ENCODE measurements around the gene IL37.

Gene IL37

DNA sequence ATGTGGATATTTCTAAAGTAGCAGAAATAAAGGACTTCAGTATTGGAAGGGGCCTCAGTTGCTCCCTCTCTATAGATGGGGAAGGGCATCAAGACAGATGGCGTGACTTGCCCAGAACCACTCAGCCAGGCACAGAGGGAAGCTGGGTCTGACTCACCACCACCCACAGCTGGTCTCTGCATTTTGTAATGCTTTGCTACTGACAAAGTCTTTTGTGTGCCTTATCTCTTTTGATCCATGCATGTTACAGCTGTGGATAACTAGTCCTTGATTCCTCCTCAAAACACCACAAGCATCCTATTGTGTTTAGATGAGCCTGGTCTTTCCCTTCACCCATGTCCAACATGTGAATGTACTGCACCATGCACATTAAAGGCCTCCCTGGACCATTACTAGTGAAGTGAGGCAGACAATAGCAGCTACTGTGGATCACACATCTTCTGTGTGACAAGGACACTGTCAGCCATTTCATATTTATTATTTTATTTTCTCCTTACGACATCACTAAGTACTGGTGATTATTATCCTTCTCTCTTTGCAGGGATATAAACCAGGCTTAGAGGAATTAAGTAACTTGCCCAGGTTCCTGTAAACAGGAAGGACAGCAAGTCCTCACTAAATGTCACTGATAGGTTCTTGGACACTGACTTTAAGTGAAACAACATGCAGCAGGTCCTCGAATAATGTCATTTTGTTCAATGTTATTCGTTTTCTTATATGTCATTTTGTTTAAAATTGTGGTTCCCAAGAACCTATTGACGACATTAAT is 29.6 kb upstream of the IL37 start:
- no peak overlapping the region for H3K4me3 ChIP-seq (replicated peaks; ENCODE audit: low read depth, low read length)
- DNase-seq (ENCODE audit: extremely low read depth, low read depth) = peak; percentile 87
- TF ChIP-seq, protein P1, sequence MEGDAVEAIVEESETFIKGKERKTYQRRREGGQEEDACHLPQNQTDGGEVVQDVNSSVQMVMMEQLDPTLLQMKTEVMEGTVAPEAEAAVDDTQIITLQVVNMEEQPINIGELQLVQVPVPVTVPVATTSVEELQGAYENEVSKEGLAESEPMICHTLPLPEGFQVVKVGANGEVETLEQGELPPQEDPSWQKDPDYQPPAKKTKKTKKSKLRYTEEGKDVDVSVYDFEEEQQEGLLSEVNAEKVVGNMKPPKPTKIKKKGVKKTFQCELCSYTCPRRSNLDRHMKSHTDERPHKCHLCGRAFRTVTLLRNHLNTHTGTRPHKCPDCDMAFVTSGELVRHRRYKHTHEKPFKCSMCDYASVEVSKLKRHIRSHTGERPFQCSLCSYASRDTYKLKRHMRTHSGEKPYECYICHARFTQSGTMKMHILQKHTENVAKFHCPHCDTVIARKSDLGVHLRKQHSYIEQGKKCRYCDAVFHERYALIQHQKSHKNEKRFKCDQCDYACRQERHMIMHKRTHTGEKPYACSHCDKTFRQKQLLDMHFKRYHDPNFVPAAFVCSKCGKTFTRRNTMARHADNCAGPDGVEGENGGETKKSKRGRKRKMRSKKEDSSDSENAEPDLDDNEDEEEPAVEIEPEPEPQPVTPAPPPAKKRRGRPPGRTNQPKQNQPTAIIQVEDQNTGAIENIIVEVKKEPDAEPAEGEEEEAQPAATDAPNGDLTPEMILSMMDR (IDR thresholded peaks at IDR 0.05; ENCODE audit: low read depth, low read length, missing control alignments) = no peak

DNA sequence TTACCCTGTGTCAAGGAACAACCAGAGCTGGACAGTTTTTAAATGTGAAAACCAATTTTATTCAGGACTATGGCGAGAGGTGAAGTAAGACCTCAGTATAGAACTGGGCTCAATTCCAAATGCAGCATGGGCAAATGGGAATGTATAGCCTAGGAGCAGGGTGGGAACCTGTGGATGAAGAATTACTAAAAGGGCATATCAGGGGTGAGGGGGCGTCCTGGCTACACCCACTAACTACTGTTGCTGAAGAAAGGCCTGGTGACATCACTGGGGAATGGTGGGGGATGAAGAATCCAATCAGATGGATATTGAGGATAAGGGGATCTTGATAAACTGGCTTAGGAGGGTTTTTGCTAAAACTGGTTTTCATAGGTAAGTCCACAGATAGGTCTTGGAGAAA is 27.3 kb upstream of the IL37 start:
- no peak for DNase-seq (ENCODE audit: extremely low read depth, low read depth)
- no peak overlapping the region for H3K4me3 ChIP-seq (replicated peaks; ENCODE audit: low read depth, low read length)
- TF ChIP-seq, protein P1 (IDR thresholded peaks at IDR 0.05; ENCODE audit: low read depth, low read length, missing control alignments) = no peak

DNA sequence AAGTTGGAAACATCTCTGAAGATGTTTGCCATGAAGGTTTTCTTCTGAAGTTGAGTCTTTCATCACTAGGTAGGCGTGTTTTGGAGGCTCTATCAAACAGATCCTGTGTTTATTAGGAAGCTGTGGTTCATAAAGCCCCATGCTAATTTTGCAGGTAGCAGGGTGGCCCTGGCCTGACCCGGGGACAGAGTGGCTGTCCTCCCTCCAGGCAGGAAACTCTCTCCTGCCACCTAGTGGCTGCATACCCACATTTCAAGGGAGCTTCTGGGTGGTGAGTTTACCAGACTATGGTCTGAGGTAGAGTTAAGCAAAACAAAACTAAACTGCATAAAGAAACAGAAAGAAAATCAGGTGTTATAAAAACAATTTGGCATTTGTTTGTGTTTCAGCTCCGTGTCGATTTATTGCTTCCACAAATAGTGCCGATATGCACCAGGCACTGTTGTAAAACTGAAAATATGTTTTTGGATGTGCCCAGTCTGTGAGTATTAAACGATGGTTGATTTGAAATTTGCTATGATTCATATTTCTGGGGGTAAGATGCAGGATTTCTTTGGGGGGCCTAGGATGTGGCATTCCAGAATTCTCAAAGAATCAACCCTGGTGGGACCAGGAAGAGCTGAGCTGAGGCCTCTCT is 26.0 kb upstream of the IL37 start:
- H3K4me3 ChIP-seq (replicated peaks; ENCODE audit: low read depth, low read length) = no peak overlapping the region
- no peak for DNase-seq (ENCODE audit: extremely low read depth, low read depth)
- TF ChIP-seq, protein P1 (IDR thresholded peaks at IDR 0.05; ENCODE audit: low read depth, low read length, missing control alignments) = peak; percentile 74

DNA sequence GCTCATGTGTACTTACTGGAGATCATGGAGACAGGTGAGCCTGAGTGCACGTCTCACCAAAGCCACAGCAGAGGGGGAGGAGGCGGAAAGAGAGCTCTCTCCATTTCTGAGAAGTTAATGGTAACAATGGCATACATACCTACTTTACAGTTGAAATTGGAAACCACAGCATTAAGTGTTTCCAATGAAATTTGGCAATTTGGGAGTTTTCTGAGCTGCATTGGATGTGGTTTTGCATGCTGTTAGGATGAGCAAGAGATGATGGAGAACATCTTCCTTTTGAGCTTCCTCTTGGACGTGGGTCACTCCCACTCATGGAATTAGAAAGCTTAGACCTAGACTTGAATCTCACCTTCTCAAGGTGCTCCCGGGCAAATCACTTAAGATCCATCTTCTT is 25.5 kb upstream of the IL37 start:
- TF ChIP-seq, protein P1 (IDR thresholded peaks at IDR 0.05; ENCODE audit: low read depth, low read length, missing control alignments) = no peak
- no peak for DNase-seq (ENCODE audit: extremely low read depth, low read depth)
- H3K4me3 ChIP-seq (replicated peaks; ENCODE audit: low read depth, low read length) = no peak overlapping the region

DNA sequence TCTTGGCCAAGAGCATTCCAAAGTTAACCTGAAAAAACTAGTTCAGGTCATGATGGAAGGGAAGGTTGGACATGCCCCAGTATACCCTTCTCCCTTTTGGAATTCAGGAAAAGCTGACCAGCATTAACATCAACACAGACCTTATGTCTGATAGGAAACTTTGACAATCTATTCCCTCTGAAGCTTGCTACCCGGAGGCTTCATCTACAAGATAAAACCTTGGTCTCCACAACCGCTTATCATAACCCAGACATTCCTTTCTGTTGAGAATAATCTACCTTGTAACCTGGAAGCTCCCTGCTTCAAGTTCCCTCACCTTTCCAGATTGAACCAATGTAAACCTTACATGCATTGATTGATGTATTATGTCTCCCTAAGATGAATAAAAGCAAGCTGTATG is 24.7 kb upstream of the IL37 start:
- no peak overlapping the region for H3K4me3 ChIP-seq (replicated peaks; ENCODE audit: low read depth, low read length)
- TF ChIP-seq, protein P1 (IDR thresholded peaks at IDR 0.05; ENCODE audit: low read depth, low read length, missing control alignments) = no peak
- no peak for DNase-seq (ENCODE audit: extremely low read depth, low read depth)

DNA sequence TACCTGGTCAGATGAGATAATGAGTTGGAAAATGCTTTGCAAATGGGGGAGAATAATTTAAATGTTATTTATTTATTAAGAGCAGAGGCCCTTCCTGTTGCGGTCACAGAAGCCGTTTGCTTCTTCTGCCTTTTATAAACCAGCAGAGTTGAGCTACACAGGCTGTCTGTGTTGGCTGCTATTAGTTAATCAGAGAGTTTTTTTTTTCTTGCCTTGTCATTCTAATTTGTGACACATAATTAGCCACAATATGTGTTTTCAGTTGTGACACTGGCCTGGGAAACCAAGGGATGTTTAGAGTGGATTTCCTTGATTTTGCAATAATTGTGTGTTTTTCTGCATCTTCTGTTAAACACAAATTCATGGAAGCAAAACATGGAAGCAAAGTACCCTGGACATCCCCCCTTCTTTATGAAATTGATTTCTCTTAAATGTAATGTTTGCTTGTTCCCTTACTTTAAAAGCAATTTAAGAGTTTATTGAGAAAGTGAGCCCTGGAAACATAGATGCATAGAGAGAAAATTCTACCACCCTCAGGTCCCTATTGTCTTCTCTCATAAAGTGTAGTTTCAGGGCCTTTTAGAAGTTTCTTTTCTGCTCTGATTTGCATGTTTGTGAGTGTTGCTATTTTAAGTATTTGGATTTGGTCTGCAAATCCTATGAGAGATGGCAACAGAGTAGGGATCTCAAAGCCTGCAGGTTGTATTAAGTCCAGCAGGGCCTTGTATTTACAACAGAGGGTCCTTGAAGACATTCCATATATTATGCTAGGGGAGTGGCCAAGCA is 22.8 kb upstream of the IL37 start:
- DNase-seq (ENCODE audit: extremely low read depth, low read depth) = no peak
- no peak overlapping the region for H3K4me3 ChIP-seq (replicated peaks; ENCODE audit: low read depth, low read length)
- TF ChIP-seq, protein P1 (IDR thresholded peaks at IDR 0.05; ENCODE audit: low read depth, low read length, missing control alignments) = no peak
